GM19452 (cell line): ENCODE results near the gene LSM11.

Experiments used
- ATAC-seq: cut with Tn5 transposase; IDR thresholded peaks from one replicate; pipeline ENCODE4 v1.9.1; 2021; ENCODE audit not compliant: unreplicated experiment

LSM11 gene

DNA sequence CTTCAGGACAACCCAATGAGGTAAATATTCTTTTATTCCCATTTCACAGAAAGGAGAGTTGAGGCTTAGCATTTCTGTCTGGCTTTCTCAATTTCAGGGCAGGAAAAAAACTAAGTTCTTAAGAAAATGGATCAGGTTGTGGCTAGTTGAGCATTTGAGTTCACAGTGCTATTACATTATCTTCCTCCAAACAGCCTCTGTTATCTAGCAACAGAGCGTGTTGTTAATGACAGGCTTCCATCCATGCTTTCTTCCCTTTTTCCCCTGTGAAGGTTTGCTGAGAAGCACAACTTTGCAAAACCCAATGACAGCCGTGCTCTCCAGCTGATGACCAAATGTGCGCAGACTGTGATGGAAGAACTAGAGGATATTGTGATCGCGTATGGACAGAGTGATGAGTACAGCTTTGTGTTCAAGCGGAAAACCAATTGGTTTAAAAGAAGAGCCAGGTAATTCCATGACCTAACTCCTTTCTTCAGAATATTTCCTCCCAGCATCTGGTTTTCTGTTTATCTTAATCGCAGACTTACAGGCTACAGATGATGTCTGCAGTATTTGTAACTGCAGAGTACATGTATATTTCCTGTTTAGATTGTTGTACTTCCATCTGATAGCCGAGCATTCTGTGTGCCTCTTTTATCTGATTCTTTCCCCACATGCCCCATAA lies 10.8 kb upstream of the LSM11 start:
- ATAC-seq = no peak

DNA sequence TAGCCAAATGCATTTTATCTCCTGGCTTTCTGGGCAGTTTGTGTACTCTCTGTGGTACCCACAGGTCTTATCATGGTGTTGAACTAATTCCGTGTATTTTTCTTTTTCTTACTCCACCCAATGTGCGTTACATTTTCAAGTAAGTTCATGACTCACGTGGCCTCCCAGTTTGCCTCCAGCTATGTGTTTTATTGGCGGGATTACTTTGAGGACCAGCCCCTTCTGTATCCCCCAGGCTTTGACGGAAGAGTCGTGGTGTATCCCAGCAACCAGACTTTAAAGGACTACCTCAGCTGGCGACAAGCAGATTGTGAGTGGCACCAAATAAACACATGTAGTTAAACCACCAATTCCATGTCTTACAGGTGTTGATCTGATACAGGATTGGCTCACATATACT lies 9.1 kb upstream of the LSM11 start:
- no peak for ATAC-seq

DNA sequence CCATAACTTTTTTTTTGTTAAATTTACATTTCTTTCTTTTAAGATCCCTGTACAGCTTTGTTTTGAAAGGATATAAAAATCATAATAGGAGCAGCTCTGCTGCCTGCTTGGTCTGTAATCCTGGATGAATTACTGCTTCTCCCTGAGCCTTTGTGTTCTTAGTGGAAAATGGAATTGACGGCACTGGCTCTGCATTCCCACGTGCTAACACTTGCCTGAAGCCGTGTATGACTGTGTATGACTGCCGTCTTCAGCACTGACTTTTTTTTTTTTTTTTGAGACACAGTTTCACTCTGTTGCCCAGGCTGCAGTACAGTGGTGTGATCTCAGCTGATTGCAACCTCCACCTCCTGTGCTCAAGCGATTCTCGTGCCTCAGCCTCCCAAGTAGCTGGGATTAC lies 7.5 kb upstream of the LSM11 start:
- ATAC-seq = no peak

DNA sequence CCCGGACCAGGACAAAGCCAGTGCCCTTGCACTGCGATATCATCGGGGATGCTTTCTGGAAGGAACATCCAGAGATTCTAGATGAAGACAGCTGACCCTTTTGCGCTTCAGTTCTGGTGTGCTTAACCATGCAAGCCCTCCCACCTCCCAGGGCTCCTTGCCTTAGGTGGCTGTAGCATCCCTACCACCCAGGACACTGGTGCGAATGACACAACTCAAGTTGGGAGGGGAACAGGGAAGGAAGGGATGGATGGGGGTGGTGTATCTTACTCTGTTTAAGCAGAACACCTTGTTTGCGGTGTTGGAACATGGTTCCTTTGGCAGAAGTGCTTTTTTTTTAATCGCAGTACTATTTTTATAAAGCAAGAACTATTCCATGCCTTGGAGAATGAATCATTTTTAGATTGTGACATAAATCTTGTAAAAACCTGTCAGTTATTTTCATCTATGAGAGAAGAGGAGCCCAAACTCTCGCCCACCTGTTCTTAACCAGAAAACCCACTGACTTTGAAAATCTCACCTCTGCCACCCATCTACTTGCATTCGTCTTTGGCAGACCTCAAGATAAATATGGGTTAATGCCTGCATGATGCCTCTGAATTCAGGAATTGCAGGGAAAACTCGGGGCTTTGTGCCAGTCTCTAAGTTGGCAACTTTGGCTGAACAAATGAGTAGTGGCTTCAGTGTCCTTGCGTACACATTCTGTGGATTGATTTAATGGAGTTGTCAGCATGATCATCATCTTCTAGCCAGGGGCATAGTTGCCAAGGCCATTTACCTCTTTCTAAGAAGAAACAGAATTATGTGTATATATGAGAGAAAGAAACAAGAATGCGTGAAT lies 3.9 kb upstream of the LSM11 start:
- no peak for ATAC-seq

DNA sequence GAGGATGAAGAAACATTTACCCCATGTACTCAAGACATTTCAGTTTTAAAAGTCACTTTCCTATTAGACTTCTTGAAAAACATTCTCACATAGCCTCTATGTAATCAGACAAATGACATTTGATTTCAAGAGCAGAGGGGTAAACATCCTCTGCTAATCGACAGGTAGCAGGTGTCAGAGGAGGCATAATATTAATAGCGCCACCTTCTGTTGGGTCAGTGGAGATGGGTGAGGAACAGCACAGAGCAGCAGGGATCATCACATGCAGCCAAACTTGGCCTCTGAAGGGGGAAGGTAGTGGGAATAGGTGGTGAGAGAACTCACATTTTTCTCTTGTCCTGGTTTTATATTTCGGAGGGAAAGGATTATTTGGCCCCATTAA lies 3.3 kb upstream of the LSM11 start:
- ATAC-seq = no peak

DNA sequence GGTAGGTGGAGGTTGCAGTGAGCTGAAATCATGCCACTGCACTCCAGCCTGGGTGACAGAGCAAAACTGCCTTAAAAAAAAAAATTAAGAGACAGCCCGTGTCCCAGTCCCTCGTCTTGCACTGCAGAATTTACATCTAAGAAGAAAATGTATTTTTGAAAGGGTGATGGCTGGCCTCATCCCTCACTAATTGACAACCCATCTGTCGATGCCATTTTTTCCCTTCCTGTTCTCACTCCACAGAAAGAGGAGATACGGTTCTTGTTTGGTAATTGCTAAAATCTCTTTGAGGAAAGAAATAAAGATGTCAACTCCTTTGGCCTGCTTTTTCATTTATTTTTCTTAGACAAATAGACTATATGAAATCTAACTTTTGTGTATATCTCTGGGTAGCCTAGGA lies 2.4 kb upstream of the LSM11 start:
- ATAC-seq = no peak

DNA sequence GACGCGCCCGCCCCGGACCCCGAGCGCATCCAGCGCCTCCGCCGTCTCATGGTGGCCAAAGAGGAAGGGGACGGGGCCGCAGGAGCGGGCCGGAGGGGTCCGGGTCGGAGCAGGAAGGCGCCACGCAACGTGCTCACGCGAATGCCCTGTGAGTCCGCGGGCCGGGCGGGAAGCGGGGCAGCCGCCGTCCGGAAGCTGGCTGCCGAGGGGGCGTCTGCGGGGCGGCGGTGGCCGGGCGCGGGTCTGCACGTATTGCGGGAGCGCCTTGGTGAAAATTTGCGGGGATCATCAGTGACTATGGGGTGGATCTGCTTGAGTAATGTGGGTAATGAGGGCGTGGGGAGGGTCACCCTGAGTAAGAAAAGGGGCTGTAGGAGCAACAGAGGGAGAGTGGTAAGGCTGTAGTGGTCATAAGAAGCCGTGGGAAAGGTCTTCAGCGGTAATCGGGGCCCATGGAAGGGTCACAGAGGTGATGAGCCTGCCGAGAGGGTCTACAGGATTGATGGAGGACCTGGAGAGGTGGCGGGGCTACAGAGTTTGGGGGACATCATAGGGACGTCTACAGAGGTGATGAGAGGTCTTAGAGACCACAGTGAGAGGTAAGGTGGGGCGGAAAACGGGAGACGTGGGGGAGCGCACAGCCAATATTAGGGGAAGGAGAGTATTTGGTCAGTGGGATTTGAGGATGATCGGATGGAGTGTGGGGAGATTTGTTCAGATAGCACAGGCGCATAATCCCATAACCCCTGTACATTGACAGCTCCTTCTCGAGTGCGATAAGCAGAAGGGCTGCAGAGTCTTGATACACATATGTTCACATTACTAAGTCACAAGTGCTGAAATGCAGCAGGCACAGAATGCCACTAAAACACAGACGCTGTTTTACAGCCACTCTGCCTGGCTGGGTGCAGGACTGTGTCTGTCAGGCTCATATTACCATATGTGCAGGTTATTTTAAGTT lies 819 bp downstream of the LSM11 start:
- peak; percentile 29 for ATAC-seq

DNA sequence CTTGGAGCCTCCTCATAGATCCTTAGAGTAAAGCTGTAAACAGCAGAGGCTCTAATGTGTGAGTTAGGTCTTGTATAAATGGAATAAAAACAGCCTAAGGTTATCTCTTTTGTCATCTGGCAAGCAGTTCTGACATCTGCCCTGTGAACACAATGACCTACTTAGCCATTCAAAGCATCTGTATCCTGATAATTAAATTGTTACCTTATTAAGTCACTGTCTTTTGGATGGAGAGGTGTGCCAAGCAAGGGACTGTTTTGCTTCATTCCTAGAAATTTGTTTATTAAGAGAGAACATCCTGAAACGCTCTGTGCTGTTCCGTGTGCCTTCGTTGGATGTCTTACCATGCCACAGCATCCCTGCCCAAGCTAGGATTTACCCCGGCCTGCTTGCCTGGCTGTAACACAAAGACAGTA lies 1.5 kb downstream of the LSM11 start:
- ATAC-seq = no peak

DNA sequence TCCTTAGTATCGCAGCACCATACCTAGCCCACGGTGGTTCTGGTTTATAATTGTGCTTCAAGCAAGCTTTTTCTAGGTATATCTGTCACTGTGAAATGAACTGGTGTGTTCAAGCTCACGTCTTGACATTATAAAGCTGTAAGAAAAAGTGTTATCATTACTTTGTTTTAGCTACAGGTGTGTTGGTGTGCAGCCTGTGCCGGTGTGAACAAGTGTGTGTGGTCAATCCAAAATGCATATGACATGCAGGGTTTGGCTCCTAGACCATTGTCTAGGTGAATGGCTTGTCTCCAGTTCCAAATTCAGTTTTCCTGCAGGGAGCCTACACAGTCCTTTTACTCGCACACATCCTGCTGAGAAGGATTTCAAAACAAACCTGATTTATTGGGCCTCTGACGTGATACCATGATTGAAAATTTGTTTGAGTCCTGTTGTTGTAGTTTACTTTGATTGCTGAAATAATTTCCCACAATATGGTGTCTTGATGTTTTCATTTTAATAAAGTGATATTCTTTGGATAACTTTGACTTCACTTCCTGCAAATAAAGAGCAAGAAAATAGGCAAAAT lies 3.7 kb downstream of the LSM11 start:
- ATAC-seq = no peak

DNA sequence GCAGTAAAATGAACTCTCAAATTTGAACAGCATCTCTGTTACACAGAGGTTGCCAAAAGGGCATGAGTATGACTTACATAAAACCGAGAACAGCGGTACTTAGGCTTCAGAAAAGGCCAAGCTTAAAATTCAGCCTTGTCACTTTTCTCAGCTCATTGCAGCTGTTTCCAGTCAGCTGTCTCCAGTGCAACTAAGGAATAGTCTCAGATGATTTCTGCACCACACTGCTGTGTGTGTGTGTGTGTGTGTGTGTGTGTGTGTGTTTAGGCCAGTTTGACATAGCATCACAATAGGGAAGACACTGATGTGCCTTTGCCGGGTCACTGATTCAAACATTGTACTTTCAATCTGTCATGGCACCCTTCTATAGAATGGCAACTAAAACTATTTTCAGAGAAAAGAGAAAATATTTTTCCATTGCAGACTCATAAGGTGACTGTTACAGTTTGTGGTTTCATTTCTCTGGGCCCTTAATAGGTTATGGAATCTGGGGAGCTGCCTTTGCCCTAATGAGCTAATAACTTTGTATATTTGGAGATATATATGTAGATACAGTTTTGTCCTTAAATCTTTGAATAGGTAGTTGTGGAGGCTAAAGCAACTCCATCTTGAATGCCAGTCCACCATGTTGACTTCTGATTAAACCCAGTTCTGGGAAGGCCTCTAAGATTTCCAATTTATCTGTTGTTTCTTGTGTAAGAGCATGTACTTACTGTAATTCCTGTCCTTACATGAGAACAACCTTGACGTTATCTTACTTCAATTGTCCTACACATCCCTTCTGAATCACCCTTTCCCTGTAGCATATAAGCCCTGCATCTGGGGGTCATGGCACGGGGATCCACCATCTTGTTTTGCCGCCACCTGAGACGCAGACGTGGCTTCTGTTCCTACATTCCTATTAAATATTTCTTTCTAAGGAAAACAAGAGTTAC lies 4.5 kb downstream of the LSM11 start:
- ATAC-seq = no peak

DNA sequence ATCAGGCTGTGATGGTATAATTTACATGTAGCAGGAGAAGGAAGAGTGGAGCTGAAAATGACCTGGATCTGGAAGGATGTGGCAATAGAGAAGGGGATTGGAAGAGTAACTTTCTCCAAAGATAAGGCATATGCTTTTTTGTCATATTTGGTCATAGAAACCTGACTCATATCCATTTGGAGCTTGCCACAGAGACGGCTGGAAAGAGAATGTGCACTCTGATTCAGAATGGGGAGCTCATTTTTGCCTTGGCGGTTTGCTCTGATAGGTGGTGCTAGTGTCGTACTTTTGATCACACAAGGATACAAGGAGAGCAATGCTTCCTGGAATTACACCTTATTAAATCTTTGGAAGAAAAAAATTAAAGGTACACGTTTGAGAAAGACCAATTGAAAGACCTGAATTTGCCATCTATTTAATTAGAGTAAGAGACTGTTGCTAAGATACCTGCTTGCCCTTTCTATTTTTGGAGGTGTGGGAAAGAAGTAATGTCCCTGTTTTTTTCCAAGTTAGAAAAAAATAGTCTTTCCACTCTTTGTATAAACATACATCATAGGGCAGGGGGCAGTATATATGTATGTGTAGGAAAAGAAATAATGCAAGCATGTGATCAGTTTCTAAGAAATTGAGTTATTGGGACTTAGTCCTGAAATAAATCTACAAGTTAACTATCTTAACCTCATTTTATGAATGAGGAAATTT lies 5.4 kb downstream of the LSM11 start:
- ATAC-seq = no peak

DNA sequence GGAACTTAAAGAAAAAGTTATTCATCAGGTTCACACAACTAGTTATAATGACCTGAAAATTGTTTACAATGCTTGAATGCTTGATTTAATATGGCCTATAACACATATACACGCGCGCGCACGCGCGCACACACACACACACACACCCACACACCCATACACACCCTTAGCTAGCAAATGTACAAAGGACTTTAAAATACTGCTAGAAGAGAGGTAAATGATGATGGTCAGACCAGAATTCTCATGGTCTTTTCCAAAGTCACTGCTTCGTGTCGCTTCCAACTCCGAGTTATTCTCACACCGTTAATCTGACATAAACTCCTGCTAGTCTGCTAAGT lies 5.9 kb downstream of the LSM11 start:
- ATAC-seq = no peak

DNA sequence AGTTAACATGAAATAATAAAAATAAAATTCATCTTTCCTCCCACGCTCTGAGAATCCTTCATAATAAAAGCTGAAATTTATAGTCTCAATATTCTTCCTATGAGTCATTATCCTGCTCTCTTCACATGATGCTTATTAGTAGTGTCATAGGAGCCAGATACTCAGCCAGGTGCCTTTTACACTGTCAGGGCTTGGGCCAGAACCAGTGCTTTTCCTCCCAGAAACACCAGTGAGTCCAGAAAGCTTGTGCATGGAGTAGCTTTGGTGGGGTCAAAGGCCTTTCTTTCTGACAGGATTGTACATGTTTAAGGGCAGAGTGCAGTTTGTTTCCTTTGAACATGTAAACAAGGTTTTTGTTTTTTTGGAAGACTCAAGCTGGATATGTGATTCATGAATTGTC lies 6.8 kb downstream of the LSM11 start:
- no peak for ATAC-seq

DNA sequence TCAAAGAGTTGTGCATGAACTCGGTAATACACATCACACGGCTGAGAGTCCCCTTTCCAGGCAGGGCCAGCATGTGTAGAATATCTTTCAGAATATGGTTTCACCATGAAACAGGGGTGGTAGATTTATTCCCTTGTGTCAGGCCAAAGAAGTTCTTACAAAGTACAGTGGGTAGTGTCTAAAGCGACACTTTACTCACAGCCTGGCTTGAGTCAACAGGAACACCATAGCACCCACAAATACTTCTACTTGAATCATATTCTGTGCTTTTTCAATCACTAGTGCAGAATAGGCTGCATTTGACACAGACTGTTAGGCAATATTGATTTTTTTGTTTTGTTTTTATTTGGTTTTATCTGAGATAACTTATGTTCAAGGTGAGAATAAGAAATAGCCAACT lies 12.6 kb downstream of the LSM11 start:
- ATAC-seq = no peak

DNA sequence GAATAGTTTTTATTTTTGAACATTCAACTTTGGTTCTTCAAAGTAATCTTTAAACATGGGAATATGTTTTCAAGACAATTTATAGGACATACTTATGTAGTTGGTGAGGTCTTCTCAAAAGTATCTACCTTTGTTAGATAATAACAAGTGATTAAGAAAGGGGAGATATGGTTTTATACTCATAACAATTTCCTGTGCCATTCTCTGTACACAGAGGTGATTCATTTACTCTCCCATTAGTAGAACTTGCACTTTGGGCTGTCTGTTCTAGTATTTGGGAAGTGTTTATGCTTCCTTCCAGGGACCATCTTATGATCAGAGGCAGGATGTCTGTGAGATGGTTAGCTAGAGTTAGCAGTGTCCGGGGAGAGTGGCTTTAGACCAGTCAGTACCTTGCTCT lies 15.2 kb downstream of the LSM11 start:
- ATAC-seq = no peak

DNA sequence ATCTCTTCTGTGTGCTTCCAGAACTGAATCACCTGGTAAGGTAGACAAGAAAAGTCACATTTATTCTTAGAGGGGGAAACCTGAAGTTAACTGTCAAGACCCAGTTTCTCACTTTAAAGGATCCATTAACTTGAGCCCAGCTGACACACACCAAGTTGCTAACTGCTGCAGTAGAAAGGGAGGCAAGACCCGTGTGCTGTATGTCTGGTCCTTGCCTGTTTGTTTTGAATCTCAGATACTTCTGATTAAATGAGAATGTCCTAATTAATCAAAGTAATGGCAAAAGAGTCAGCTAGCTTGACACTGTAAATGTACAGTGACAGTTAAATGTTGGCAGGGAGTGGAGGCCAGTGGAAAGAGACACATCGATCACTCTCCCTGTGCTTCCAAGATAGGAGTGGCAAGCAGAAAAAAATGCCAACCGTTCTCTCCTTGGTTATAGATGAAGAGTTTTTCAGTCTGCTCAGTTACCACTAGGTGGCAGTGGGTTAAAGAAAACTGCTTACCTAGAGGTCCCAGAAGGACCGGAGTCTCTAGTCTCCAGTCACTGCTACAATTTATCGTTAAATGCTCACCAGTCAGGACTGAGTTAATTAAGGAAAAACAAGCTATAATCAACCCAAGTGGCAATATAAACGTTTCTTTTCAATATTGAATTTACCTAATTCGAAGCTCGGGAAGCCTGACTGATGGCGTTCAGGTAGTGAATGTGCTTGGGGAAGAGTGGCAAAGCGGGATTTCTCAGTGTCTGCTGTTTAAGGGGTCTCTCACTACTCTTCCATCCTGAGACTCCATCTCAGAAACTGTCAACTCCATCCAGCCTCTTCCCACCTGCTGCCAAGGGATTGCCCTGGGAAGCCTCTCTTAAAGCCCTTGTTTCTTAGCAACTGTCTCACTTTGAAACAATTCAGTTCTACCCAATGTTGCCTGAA lies 18.4 kb downstream of the LSM11 start:
- ATAC-seq = peak; percentile 61

DNA sequence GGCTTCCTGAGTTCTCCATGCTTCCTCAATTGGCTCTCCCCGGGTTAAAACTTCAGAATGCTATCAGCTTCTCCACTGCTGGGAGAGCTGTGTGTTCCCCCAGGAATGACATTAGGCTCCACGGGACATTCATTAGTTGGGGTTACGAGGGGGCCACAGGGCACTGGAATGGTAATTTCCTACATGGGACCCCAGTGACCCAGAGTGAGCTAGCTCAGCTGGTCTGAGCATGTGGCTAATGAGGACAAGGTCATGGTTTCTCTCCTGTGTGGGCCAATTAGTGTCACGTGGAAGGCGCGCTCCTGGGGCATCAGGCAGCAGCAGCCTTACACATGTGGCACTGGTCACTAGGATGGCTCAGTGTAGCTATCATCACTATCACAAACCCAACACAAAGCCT lies 21.0 kb downstream of the LSM11 start:
- ATAC-seq = no peak

DNA sequence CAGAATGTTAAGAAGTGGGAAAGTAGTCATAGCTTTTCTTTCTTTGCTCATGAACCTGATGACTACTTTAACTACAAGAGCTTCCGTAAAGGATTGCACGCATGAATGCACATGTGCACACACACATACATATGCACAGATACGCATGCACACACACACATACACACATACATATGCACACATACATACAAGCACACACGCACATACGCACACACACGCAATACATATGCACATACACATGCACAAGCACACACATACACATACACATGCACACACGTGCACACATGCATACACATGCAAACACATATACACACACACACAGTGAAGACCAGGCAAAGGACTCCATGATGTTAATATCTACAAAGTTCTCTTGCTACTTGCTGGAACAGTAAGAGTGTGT lies 22.9 kb downstream of the LSM11 start:
- ATAC-seq = no peak

DNA sequence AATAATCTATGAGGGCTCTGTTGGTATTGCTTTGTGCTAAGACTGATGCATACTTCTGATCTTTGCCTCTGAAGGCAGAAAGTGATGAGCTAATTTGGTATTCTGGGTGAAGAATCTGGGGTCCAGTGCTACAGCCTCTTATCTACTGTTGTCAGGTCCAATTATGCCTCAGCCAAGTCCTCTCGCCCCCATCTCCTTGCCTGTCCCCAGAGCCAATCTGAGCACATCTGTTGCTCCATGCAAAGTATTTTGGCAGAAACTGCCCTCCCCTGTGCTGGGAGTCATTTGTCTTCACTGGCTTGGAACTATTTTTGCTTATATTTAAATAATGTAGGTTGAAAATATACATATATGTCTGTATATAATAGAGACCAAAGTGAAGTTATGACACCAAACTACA lies 23.4 kb downstream of the LSM11 start:
- no peak for ATAC-seq
